Forelimb muscle (tissue), 1 donor: ENCODE results near the gene TNRC6B. TPM values are rescaled to one million over a fixed set of nuclear protein-coding genes. Genes with fewer than 3 reads are reported as not detected.
A peak's percentile ranks its signal among the peaks of the same experiment; 100 is the strongest.

Experiments used
- DNase-seq: peaks from one replicate; pipeline ENCODE4 v3.0.0-alpha.2; 2013; ENCODE audit warnings: low read depth
- polyA plus RNA-seq: library from polyadenylated mRNA; unstranded; fragments of 120-200 nt; gene quantifications from one replicate; pipeline ENCODE4 v1.2.1, GENCODE V29; 2013; ENCODE audit not compliant: insufficient read length

Gene TNRC6B
- polyA plus RNA-seq, 1 donor: 9.4 TPM

DNA sequence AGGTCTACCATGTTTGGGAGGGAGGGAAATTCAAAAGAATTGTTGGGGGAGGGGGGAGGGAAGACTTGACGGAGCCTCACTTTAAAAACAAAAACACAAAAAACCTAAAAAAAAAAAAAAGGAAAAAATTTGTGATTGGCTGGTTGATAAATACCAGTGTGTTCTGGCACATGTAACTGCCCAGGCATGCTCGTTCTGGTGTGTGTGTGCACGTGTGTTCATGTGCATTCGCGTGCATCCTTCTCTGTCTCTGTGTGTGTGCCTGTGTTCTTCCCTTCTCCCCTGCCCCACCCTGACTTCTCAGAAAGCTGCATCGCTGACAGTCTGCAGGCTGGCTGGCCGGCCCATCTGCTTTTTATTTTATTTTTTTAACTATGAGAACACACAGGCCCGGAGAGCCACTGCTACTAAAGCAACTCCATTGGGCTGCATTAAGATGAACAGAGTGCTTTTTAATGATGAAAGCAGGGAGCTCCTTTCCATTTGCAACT, 146.0 kb downstream of the TNRC6B start:
- no peak for DNase-seq

DNA sequence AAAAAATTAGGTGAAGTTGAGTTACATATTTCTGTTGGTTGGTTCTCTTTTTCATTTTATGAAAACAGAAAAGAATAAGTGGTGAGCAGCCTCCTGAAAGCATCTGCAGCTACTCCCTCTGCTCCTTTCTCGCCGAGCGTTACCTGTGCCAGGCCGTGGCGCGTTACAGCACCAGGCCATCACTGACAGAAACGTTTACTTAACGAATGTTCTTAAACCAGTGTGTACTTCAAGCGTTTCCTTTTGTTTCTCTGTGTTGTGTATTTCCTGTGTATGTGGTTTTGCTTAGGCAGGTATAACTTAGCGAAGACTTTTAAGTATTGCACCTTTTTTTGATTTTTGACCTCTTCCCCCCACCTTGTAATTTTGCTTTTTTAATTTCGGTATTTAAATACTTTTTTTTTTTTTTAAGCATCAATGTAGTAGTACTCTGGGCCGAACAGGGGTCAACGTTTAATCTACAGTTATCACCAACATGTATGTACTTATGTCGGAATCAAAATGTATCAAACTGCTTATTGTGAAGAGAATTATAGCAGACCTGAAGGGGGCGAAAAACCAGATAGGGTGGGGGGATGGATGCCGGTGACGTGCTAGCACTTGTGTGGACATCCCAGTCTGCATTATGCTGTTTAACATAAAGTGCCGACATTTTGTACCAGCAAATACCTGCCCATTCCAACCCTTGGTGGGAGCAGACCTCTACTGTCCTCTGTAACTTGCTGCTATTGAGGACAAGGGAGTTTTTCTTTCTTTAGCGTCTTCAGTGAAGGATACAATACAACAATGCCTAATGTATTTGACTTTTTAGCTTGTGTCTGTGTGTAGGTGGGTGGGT, 147.0 kb downstream of the TNRC6B start:
- no peak for DNase-seq

DNA sequence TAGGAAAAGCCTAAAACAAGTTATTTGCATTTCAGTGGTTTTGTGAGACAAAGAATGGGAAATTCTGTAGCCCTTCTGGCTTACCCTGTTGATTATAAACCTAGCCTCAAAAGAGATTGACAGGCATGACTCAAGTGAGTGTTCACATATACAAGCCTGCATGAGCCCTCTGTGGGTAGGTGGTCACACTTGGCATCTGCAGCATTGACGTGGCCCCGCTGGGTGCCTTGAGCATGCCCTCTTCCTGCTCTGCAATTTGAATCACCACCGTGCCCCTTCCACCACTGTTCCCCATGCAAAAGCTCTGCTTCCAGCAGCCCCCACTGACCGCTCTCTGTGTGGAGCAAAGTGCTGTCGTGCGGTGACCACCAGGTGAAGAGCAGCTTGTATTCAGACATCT, 147.6 kb downstream of the TNRC6B start:
- DNase-seq: no peak

DNA sequence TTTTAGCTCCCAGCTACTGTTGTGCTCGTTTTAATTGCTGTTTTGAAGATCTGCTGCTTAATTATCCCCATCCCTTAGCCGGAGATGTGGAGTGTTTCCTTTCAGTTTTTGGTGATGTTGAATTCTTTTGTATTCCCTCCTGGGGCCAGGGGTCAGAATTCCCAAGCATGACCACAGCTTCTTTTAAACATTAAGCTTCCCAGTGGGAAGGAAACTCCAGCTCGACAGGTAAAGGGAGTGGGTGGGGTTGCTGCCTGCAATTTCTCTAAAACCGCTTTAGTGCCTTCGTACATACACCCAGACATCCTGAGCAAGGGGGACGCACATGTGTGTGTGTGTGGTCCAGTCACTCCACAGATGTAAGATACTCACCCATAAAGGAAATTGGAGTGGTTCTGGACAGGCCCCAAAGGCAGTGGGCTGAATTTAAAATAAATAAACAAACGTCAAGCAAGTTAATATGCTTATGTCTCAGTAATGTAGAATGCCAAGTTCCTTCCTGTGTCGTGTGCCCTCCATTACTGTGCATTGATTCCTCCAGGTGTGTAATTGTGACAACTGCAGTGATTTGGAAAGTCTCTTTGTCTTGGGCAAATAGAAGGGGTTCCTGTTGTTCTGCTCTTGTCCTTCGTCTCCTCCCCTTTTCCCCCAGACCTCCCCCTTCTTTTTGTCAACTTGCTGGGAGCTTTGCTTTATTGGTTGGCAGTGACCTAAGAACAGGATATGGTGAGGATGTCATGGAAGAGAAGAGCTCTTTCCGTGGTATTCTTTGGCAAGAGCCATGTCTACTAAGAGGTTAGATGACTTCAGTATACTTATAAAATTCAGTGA, 149.4 kb downstream of the TNRC6B start:
- DNase-seq: no peak

DNA sequence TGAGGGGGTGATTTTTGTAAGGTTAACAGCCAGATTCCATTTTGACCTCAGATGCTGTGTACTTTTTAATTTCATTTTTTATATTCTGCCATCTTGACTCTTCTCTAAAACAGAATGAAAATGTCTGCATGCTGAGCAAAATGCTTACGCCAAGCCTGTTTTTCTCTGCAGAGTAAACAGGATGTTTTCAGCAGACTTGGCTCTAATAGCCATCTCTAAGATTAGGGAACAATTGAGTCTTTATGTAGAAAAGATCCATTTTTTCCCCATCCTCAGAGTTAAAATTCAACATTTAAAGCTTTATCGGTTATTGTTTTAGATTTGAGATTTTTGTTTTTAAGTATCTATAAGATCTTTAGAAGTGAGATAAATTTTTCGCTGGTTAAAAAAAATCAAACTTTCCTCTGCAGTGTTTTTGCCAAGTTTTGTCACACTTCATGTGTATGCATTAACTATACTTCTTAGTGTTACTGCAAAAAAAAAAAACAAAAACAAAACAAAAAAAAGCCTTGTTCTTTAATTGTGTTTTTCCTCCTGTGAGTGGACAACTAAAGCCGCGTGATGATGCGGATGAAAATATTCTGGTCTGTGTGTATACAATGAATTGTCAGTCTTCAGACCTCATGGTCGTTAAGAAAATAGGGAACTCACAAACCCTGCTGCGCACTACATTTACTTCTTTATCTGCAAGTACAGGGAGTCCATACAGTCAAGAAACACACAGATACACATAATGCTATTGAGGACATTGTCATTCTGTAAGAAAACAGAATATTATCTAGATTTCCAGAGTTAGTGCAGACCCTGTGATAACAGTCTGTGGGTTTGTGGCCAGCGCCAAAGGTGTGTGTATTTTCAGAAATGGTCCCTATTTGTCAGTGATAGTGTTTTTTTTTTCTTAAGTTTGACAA, 151.1 kb downstream of the TNRC6B start:
- no peak for DNase-seq

DNA sequence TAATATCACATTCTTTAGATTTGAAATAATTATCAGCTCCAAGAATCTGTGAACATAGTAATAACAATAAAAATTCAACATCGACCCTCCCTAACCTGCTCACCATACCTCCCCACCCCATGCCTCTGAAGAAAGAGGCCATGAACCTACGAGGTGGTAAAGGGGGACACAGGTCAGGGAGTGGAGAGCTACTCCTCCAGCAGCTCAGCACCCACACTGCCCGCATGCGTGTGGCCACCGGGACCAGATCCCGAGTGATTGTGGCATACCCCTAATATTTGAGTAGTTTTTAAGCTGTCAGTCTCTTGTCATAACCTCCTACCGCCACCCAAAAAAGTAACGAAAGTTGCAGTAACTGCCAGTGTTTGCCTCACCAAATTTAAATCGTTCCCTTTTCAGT, 151.7 kb downstream of the TNRC6B start:
- no peak for DNase-seq

DNA sequence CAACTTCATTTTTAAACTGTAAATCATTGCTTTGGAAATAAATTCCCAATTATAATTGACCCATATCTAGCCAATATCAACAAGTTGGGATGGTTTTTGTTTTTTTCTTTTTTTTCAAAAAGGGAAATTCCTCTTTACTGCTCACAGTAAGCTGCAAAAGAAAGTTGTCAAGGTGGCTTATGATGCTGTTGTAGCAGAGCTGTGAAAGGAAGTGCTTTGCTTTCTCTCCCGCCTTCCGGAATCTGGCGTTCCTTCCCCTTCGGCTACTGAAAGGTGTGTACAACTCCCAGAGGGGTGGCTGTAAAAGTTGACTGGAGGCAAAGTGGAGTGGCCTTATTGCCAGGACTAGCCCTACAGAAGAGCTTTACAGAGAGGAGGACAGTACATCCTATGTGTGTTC, 152.4 kb downstream of the TNRC6B start:
- no peak for DNase-seq

DNA sequence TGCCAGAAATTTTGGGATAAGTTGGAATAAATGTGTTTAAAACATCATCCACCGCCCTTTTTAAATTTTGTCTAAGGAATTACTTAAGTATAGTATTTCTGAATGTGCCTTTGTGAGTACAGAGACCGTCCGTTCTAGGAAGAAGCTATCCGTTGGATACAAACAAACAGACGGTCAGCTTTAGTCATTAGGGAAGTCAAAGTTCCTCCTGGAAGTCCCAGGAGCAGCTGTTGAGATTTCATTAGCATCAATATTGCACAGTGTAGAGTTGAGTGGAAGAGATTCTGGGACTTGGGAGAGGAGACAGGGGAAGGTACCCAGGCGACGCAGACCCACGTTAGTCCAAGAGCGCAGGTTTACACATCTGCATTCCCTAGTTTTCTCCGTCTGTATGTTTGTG, 152.9 kb downstream of the TNRC6B start:
- DNase-seq: no peak

DNA sequence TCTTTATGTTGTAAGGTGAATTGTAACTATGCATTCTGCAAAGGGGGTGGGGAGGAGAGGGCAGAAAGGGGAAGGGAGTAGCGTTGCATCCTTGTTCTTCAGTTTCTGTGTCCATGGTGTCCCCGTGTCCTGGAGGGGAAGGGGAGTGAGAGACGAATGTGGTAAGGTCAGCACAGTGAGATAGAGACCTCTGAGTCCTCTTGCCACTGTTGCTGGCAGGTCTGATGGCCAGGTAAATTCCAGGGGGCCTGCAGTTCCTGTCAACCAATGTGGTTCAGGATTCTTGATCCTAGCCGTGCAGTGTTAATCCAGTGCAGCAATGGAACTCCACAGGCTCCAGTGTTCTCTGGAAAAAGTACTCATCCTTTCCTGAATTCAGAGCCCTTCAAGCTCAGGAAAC, 154.0 kb downstream of the TNRC6B start:
- DNase-seq: no peak

DNA sequence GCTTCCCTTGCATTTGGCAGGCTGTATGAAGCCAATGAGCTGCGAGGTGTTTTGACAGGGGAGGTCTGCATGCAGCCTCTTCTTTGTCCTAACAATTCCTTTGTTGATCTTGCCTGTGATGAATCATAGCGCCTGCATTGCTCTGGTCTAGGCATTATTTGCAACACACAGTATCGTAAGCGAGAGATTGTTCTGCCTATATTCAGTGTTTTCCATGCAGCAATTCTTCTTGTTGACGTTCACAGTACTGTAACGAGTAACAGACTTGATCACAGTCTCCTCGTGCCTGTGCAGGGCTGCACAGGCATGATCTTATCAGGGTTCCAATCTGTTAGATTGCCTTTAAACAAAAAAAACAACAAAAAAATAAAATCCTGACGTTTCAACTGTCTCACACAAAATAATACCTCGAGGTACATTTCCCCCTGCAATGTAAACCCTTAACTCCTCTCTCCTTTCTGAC, 154.6 kb downstream of the TNRC6B start:
- no peak for DNase-seq

DNA sequence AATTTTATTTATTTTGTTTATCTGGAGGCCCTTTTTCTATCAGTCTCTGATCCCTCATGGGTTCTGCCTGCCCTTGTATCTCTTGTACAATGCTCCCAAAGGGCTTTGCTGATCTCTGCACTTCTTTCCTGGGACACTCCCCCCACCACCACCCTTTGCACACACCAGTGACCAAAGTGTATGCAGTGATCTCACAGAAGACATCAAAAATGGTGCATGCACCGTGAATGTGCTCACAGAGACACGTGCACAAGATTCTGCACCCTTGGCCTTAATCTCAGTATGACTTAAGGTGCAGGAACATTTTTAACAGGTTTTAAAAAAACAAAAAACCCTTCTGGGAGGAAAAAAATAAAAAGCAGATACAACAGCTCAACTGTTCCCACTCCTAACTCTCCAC, 156.3 kb downstream of the TNRC6B start:
- no peak for DNase-seq

DNA sequence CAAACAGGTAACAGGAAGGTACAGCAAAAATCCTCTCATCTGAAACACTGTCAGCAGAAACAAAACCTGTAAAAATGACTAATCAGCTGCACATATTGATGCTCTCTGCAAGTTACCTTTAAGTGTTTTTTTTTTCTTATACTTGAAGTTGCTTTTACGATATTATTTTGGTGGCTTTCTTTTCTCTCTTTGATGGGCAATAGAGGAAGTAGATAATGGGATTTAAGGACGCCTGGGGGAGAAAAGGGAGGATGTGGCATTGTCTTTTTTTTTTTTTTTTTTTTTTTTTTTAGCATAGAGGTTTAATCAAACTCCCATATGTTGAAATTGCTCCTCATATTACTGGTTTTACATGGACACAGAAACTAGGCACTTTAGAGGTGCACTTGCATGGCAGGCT, 157.2 kb downstream of the TNRC6B start:
- DNase-seq: no peak

DNA sequence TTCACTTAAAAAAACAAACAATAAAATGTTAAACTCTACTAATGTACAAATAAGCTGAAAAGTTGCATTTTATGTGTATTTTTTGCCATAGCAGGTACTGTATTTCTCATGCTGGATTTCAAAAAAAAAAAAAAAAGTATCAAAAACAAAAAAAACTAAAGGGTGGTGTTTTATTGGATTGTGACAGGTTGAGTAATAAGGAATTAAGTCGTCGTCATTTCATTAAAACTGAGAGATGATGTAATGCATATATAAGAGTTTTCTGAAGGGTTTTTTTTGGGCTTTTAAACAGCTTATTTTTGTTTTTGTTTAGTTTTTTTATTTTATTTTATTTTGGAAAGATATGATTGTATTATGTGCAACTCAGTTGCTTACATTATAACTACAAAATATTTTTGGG, 157.6 kb downstream of the TNRC6B start:
- DNase-seq: no peak

DNA sequence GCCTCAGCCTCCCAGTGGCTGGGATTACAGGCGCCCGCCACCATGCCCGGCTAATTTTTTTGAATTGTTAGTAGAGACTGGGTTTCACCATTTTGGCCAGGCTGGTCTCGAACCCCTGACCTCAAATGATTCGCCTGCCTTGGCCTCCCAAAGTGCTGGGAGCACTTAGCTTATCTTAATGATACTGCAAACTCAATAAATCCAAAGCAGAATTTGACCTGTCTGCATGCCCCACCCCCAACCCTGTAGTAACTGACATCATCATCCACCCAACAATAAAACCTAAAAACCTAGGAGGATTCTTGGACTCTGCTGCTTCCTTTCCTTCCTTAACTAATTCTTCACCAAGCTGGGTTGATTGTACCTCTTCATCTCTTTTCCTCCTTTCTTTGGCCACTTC, 162.3 kb downstream of the TNRC6B start:
- no peak for DNase-seq

DNA sequence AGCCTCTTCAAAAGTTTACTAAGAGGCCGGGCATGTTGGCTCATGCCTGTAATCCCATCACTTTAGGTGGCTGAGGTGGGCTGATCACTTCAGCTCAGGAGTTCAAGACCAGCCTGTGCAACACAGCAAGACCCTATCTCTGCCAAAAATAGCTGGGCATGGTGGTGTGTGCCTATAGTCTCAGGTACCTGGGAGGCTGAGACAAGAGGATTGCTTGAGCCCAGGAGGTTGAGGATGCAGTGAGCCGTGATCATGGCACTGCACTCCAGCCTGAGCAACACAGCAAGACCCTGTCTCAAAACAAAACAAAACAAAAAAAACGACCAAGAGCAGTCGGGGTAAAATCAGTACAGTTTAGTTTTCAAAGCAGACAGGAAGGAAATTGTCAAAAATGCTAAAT, 163.9 kb downstream of the TNRC6B start:
- no peak for DNase-seq

DNA sequence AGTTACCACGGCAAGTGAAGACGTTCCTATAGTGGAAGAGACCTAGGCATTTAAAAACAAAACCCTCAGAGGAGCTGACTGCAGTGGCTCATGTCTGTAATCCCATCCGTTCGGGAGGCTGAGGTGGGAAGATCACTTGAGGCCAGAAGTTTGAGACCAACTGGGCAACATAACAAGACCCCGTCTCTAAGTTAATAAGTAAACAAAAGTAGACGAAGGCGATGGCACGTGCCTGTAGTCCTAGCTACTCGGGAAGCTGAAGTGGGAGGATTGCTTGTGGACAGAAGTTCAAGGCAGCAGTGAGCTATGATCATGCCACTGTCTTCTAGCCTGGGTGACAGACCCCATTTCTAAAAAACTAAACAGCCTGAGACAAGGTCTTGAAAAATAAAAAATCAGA, 164.8 kb downstream of the TNRC6B start:
- no peak for DNase-seq

DNA sequence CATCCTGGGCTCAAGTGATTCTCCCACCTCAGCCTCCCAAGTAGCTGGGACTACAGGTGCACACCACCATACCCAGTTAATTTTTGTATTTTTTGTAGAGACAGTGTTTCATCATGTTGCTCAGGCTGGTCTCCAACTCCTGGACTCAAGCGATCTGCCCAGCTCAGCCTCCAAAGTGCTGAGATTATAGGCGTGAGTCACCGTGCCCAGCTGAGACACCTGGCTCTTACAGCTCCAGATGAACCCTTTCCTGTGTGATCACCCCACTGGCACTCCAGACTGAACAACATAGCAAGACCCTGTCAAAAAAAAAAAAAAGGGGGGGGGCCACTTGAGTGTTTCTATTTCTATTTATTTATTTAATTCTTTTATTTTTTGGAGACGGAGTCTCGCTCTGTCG, 167.5 kb downstream of the TNRC6B start:
- DNase-seq: no peak

DNA sequence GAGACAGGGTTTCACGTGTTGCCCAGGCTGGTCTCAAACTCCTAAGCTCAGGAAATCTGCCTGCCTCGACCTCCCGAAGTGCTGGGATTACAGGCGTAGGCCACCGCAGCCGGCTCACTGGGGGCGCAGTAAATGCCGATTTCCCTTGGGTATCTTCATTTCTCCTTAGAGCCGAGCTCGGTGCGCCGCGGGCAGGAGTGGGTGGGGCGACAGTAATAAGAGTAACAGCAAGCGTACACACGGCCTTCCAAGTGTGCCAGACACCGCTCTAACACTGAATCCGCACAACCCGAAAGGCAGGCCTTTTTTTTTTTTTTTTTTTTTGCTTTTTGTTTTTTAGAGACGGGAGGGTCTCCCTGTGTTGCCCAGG, 168.1 kb downstream of the TNRC6B start:
- no peak for DNase-seq

DNA sequence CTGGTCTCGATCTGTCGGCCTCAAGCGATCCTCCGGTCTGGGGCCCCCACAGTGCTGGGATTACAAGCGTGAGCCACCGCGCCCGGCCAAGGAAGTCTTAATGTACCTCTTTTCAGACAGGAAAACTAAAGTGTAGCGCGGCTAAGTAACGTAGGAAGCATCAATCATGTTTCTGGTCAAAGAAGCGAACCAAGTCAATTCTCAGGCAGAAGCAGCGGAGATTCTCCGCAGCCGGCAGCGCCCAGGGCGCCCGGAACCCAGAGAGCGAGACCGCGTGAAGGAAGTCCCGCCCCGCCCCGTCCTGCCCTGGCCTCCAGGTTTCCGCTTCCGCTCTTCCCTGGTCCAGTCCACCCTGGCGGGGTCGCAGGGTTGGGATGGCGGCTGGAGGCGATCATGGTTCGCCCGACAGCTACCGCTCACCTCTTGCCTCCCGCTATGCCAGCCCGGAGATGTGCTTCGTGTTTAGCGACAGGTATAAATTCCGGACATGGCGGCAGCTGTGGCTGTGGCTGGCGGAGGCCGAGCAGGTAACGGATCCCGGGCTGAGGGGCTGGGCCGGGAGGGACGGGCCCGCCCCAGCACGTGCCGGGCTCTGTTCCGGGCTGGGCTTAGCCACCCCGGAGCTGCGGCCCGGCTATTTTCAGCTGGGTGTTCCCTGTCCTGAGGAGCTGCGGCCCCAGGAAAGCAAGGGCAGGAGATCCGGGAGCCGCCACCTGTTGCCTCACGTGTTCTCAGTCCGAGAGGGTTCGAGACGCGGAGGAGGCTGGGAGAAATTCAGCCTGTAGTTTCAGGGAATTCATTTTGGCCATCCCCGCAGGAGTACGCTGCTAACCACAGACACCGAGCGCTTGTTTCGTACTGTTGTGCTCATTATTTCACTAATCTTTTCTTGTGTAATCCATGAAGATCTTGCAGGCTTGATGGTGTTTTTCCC, 168.7 kb downstream of the TNRC6B start, which contains the start of gene ADSL:
Gene ADSL (plus strand): TSS at position 316 of the 934 bp plus-strand sequence. CDS start 59 bp downstream, at position 375.
- DNase-seq: peak; percentile 73

DNA sequence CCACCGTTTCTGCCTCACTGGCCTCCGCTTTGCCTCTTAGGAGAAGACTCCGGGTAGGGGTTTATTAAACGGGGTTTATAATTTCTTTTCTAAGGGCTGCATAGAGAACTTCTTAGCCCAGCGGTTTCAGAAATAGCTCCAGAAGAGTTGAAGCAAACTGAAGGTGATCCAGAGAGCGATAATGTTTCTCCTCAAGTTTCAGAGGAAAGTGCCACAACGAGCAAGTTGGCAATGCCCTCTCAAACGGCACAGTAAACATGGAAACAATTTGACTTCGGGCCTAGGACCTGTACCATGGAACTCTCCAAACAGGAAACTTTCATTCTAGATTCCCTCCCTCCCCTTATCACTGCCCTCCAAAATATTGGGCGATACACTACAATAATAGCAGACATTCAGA, 169.6 kb downstream of the TNRC6B start:
- DNase-seq: no peak
